ENCODE data around the gene EPN2.

DNA sequence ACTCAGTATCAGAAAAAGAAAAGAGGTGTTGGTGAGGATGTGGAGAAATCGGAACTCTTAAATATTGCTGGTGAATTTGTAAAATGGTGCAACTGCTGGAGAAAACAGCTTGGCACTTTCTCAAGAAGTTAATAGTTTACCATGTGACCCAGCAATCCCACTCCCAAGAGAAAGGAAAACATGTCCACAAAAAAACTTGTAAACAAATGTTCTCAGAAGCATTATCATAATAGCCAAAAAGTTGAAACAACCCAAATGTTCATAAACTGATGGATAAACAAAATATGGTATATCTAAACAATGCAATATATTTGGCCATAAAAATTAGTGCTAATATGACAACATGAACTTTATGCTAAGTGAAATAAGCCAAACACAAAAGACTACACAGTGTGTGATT is 138.6 kb downstream of the EPN2 start:
- TF ChIP-seq FOXM1 (IDR thresholded peaks at IDR 0.05; ENCODE audit: low read depth): no peak
- no peak for TF ChIP-seq NFIC (IDR thresholded peaks at IDR 0.05; ENCODE audit: borderline replicate concordance)
- no peak for TF ChIP-seq PBX3 (IDR thresholded peaks at IDR 0.05)
- TF ChIP-seq, protein P1, sequence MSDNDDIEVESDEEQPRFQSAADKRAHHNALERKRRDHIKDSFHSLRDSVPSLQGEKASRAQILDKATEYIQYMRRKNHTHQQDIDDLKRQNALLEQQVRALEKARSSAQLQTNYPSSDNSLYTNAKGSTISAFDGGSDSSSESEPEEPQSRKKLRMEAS (IDR thresholded peaks at IDR 0.05; ENCODE audit: low read depth): no peak

Data from SK-N-SH (cell line).